Prostate gland (tissue), 2 donors: Measurements from ENCODE around the gene APOA5. TPM values are rescaled to one million over a fixed set of nuclear protein-coding genes. Genes with fewer than 3 reads are reported as not detected.

Experiments
- DNase-seq: peaks from one replicate; pipeline ENCODE4 v3.0.0-alpha.2; 2019; ENCODE audit warnings: low spot score
- H3K27ac ChIP-seq, 2 donors: fragments of 200-600 bp; sonication (generic); 2 replicates each; pipeline ENCODE4 v1.5.1; 2017 to 2019
- H3K27me3 ChIP-seq: fragments of 200-600 bp; sonication (generic); replicated peaks from 2 replicates; pipeline ENCODE4 v1.5.1; 2019; ENCODE audit not compliant: insufficient read depth
- H3K36me3 ChIP-seq, 2 donors: fragments of 200-600 bp; sonication (generic); 1 replicate in 1 of 2; 2 replicates in 1 of 2; pipeline versions ENCODE4 v1.5.1 to v1.8.1; 2017 to 2019
- H3K4me1 ChIP-seq: fragments of 200-600 bp; sonication (generic); replicated peaks from 2 replicates; pipeline ENCODE4 v1.5.1; 2019
- H3K4me3 ChIP-seq, 2 donors: fragments of 200-600 bp; sonication (generic); 2 replicates each; pipeline ENCODE4 v1.5.1; 2017 to 2019
- H3K9me3 ChIP-seq: fragments of 200-600 bp; sonication (generic); 2 replicates; pipeline ENCODE4 v1.5.1; 2017
- CTCF ChIP-seq, 4 experiments: fragments of 200-600 bp in 2 of 4; fragments of 450-650 bp in 2 of 4; sonication (generic) in 2 of 4; IDR thresholded peaks; 1 replicate in 3 of 4; 2 replicates in 1 of 4; pipeline ENCODE4 v1.5.1; 2016 to 2019; ENCODE audit warnings: antibody characterized with exemption in 4 of 4, mild to moderate bottlenecking in 2 of 4, moderate library complexity in 2 of 4
- POLR2A ChIP-seq: fragments of 450-650 bp; IDR thresholded peaks from one replicate; pipeline ENCODE4 v1.6.1; 2016; ENCODE audit warnings: antibody characterized with exemption, mild to moderate bottlenecking
- POLR2AphosphoS5 ChIP-seq: sonication (generic); formaldehyde crosslinking; IDR thresholded peaks from one replicate; pipeline ENCODE4 v1.6.1; 2017; ENCODE audit warnings: antibody characterized with exemption
- WGBS: methylation state at CpG from one replicate; pipeline ENCODE4 v1.1.5; 2018; 5-methylcytosine and 5-hydroxymethylcytosine counted together
- intact Hi-C: fragments of 100-400 bp; cut with DNase I; formaldehyde crosslinking; loops from one replicate; pipeline ENCODE4 v1.14.2; 2022
- total RNA-seq, 2 donors: library from RNA; depleted of rRNA; stranded (reverse); fragments of >200 nt; gene quantifications; one replicate each; pipeline ENCODE4 v1.1.0, GENCODE V29; 2016

APOA5 gene
- total RNA-seq, 2 donors from 2014 or later: 0.87 TPM; not detected in 1

GRCh38 chr11:116788975-116789374, 2.7 kb downstream of the APOA5 start:
- 81% methylated on average over 4 of the region's 4 CpGs for WGBS
- no peak overlapping the region for H3K27ac ChIP-seq
- intact Hi-C loops: loop anchor here (5.0 kb wide), 2 partner anchors 313 to 443 kb away; partner anchors contain the start of genes PCSK7 and RNF214

GRCh38 chr11:116788534-116788933, 3.1 kb downstream of the APOA5 start:
- H3K4me1 ChIP-seq: peaks cover 3% of the 10 kb centered on the region
- TF ChIP-seq CTCF (IDR thresholded peaks at IDR 0.05) (no peak), POLR2AphosphoS5 (no peak)
- H3K9me3 ChIP-seq: no peaks in the 10 kb centered on the region
- peak overlapping the region; percentile 79 to 89 for H3K4me3 ChIP-seq
- no peaks in the 10 kb centered on the region for H3K27me3 ChIP-seq
- H3K27ac ChIP-seq: peak overlapping the region; percentile 73 to 83
- no peak for DNase-seq
- peaks cover 9 to 10% of the 10 kb centered on the region in 2 donors for H3K36me3 ChIP-seq
- intact Hi-C loops: loop anchor here (5.0 kb wide), 2 partner anchors 314 to 444 kb away; partner anchors contain the start of genes PCSK7 and RNF214
- WGBS: 43% methylated on average over 4 of the region's 4 CpGs

More at GRCh38 chr11:116788975-116789374, 2.7 kb downstream of the APOA5 start:
- peaks cover 3% of the 10 kb centered on the region for H3K4me1 ChIP-seq
- H3K4me3 ChIP-seq: no peak overlapping the region
- H3K27me3 ChIP-seq: no peaks in the 10 kb centered on the region
- peaks cover 9 to 10% of the 10 kb centered on the region in 2 donors for H3K36me3 ChIP-seq
- no peaks in the 10 kb centered on the region for H3K9me3 ChIP-seq
- no peak for TF ChIP-seq POLR2AphosphoS5
- no peak for TF ChIP-seq CTCF (IDR thresholded peaks at IDR 0.05)
- TF ChIP-seq POLR2A: no peak
- no peak for DNase-seq

- H3K27ac ChIP-seq: peak within 1 kb of the TSS; percentile 73 to 83
- H3K36me3 ChIP-seq: peaks cover 9 to 10% of the 10 kb centered on the region in 2 donors
- peak within 1 kb of the TSS; percentile 79 to 89 for H3K4me3 ChIP-seq
- intact Hi-C loops: loop anchor here (5.0 kb wide), 2 partner anchors 314 to 444 kb away; partner anchors contain the start of genes PCSK7 and RNF214
- no peaks in the 10 kb centered on the region for H3K27me3 ChIP-seq
- peak; percentile 76 for DNase-seq
- TF ChIP-seq POLR2A (peak; percentile 67), CTCF (IDR thresholded peaks at IDR 0.05) (peak in 2 of 4 experiments; percentile 27 to 33), POLR2AphosphoS5 (peak; percentile 86)
- peaks cover 3% of the 10 kb centered on the region for H3K4me1 ChIP-seq
- H3K9me3 ChIP-seq: no peaks in the 10 kb centered on the region
- WGBS: under 1% methylated on average over 56 of the region's 56 CpGs
Observed at GRCh38 chr11:116787786-116788486, 3.7 kb downstream of the APOA5 start, which contains the start of gene ZPR1. TSS of gene ZPR1 (minus strand) at chr11:116788023. CDS start at chr11:116787990, 33 bp downstream.

GRCh38 chr11:116787436-116787785, 4.3 kb downstream of the APOA5 start:
- Histone ChIP-seq H3K9me3 (no peaks in the 10 kb centered on the region), H3K36me3 (peaks cover 9 to 10% of the 10 kb centered on the region in 2 donors), H3K4me3 (peak overlapping the region; percentile 79 to 89), H3K4me1 (peaks cover 3% of the 10 kb centered on the region), H3K27ac (peak overlapping the region; percentile 73 to 83), H3K27me3 (no peaks in the 10 kb centered on the region)
- TF ChIP-seq CTCF (IDR thresholded peaks at IDR 0.05): no peak
- no peak for TF ChIP-seq POLR2AphosphoS5
- TF ChIP-seq POLR2A: no peak
- intact Hi-C loops: loop anchor here (5.0 kb wide), 2 partner anchors 315 to 445 kb away; partner anchors contain the start of genes PCSK7 and RNF214
- no peak for DNase-seq
- 0% methylated on average over 15 of the region's 15 CpGs for WGBS
